NCI-H187 (cell line): ENCODE results near the gene SLC2A13.

Experiments
- DNase-seq, 2 experiments: peaks; one replicate each; lab custom pipeline; 2025; lab: John Stamatoyannopoulos, UW

SLC2A13 gene

GRCh38 chr12:40105515-40106201 is at the start of gene SLC2A13:
Gene SLC2A13 (minus strand): TSS chr12:40106081. CDS start chr12:40105808, 273 bp downstream.
- peak; percentile 38 to 65 for DNase-seq

- DNase-seq, result no peak
Observed at GRCh38 chr12:40154381-40154780, 48.5 kb upstream of the SLC2A13 start.

- DNase-seq, result no peak
Observed at GRCh38 chr12:40153432-40153831, 47.6 kb upstream of the SLC2A13 start.

- peak; percentile 21 to 24 for DNase-seq
Observed at GRCh38 chr12:40152783-40153383, 47.0 kb upstream of the SLC2A13 start.

GRCh38 chr12:40149673-40150260 is 43.9 kb upstream of the SLC2A13 start:
- DNase-seq, result no peak

GRCh38 chr12:40146800-40147797 is 41.2 kb upstream of the SLC2A13 start:
- DNase-seq, result no peak

GRCh38 chr12:40145896-40146295 is 40.0 kb upstream of the SLC2A13 start:
- DNase-seq, result no peak

- DNase-seq, result no peak
Observed at GRCh38 chr12:40144023-40144422, 38.1 kb upstream of the SLC2A13 start.

GRCh38 chr12:40142001-40142744 is 36.3 kb upstream of the SLC2A13 start:
- no peak for DNase-seq

- DNase-seq, result no peak
Observed at GRCh38 chr12:40138526-40138925, 32.6 kb upstream of the SLC2A13 start.

GRCh38 chr12:40137252-40137651 is 31.4 kb upstream of the SLC2A13 start:
- no peak for DNase-seq

GRCh38 chr12:40127408-40127807 is 21.5 kb upstream of the SLC2A13 start:
- no peak for DNase-seq

GRCh38 chr12:40123496-40123895 is 17.6 kb upstream of the SLC2A13 start:
- DNase-seq, result no peak

GRCh38 chr12:40122842-40123241 is 17.0 kb upstream of the SLC2A13 start:
- DNase-seq, result no peak

GRCh38 chr12:40117818-40118217 is 11.9 kb upstream of the SLC2A13 start:
- no peak for DNase-seq

- no peak for DNase-seq
Observed at GRCh38 chr12:40110586-40110985, 4.7 kb upstream of the SLC2A13 start.

- DNase-seq, result no peak
Observed at GRCh38 chr12:40107803-40108620, 2.1 kb upstream of the SLC2A13 start.

- peak; percentile 84 to 86 for DNase-seq
Observed at GRCh38 chr12:40107098-40107802, 1.4 kb upstream of the SLC2A13 start.

GRCh38 chr12:40106655-40107054 is 774 bp upstream of the SLC2A13 start:
- DNase-seq, result no peak

GRCh38 chr12:40106202-40106533 is 287 bp upstream of the SLC2A13 start:
- DNase-seq, result peak in 1 of 2 experiments; percentile 66
